GM12878 (cell line): Measurements from ENCODE around the gene ECI1.

Source experiments
- EZH2 ChIP-seq: IDR thresholded peaks from 2 replicates; pipeline ENCODE4 v1.6.1; 2012; ENCODE audit warnings: low read depth, mild to moderate bottlenecking, control low read depth, inconsistent platforms, low read length, borderline replicate concordance; ENCODE audit not compliant: control insufficient read depth
- GABPA ChIP-seq: IDR thresholded peaks from 2 replicates; pipeline ENCODE4 v1.6.1; 2014; ENCODE audit warnings: antibody characterized with exemption, low read depth, mild to moderate bottlenecking, inconsistent platforms
- MYC ChIP-seq: IDR thresholded peaks from 2 replicates; pipeline ENCODE4 v1.6.1; 2011; ENCODE audit warnings: mild to moderate bottlenecking, low read length, moderate library complexity, inconsistent platforms; ENCODE audit not compliant: insufficient read depth, insufficient replicate concordance, insufficient read length, severe bottlenecking
- NFYB ChIP-seq: IDR thresholded peaks from 2 replicates; pipeline ENCODE4 v1.6.1; 2011; ENCODE audit warnings: low read depth, mild to moderate bottlenecking, low read length, improper control_type of control experiment, moderate library complexity; ENCODE audit not compliant: insufficient read depth
- POLR2A ChIP-seq: IDR thresholded peaks from 2 replicates; pipeline ENCODE4 v1.6.1; 2011; ENCODE audit warnings: low read depth, mild to moderate bottlenecking, low read length
- POLR2AphosphoS2 ChIP-seq: IDR thresholded peaks from 2 replicates; pipeline ENCODE4 v1.6.1; 2011; ENCODE audit warnings: low read depth, mild to moderate bottlenecking, low read length, improper control_type of control experiment, moderate library complexity
- POLR2AphosphoS5 ChIP-seq: IDR thresholded peaks from 2 replicates; pipeline ENCODE4 v1.6.1; 2011; ENCODE audit warnings: mild to moderate bottlenecking, low read length, inconsistent platforms
- REST ChIP-seq: IDR thresholded peaks from 2 replicates; pipeline ENCODE4 v1.6.1; 2012; ENCODE audit warnings: mild to moderate bottlenecking, low read depth, low read length
- SMC3 ChIP-seq: IDR thresholded peaks from 2 replicates; pipeline ENCODE4 v1.6.1; 2011; ENCODE audit warnings: low read length, improper control_type of control experiment, borderline replicate concordance
- STAT3 ChIP-seq: IDR thresholded peaks from 2 replicates; pipeline ENCODE4 v1.6.1; 2011; ENCODE audit warnings: low read depth, low read length, improper control_type of control experiment
- TF ChIP-seq, protein P1 (sequence below), 3 experiments: IDR thresholded peaks in 2 of 3; conservative IDR thresholded peaks in 1 of 3; 2 replicates each; pipeline ENCODE4 v1.5.1; 2011; ENCODE audit warnings: low read depth in 3 of 3, low read length in 3 of 3, mild to moderate bottlenecking in 3 of 3, control low read depth in 2 of 3, moderate library complexity in 2 of 3, inconsistent platforms in 1 of 3, mixed read lengths in 1 of 3; ENCODE audit not compliant: control insufficient read depth in 2 of 3, insufficient read depth in 1 of 3; ENCODE audit errors: extremely low read depth in 1 of 3

DNA sequence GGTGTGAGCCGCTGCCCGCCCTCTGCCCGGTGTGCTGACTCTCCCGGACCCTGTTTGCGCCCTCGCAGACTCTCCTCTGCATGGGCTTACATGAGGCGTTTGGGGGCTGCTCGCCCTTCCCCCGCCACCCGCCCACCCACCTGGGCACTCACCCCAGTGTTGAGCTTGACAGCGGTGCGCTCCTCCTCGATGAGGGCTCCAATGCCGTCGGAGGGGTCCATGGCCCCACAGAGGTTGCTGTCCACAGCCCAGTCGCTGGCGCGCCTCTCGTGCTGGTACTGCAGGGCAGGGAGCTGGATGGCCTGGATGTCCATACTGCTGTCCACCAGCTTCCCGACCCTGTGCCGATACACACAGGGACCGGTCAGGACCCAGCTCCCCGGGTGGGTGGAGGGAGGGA, 37.9 kb upstream of the ECI1 start:
- TF ChIP-seq POLR2AphosphoS5 (no peak), SMC3 (no peak), REST (no peak), GABPA (no peak), STAT3 (no peak), MYC (no peak), POLR2AphosphoS2 (no peak), EZH2 (no peak), POLR2A (no peak), NFYB (no peak)
- TF ChIP-seq, protein P1, sequence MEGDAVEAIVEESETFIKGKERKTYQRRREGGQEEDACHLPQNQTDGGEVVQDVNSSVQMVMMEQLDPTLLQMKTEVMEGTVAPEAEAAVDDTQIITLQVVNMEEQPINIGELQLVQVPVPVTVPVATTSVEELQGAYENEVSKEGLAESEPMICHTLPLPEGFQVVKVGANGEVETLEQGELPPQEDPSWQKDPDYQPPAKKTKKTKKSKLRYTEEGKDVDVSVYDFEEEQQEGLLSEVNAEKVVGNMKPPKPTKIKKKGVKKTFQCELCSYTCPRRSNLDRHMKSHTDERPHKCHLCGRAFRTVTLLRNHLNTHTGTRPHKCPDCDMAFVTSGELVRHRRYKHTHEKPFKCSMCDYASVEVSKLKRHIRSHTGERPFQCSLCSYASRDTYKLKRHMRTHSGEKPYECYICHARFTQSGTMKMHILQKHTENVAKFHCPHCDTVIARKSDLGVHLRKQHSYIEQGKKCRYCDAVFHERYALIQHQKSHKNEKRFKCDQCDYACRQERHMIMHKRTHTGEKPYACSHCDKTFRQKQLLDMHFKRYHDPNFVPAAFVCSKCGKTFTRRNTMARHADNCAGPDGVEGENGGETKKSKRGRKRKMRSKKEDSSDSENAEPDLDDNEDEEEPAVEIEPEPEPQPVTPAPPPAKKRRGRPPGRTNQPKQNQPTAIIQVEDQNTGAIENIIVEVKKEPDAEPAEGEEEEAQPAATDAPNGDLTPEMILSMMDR (IDR thresholded peaks at IDR 0.05 in 2 of 3, conservative IDR thresholded peaks at IDR 0.05 in 1 of 3; ENCODE audit: control insufficient read depth in 2 of 3, extremely low read depth in 1 of 3, insufficient read depth in 1 of 3, low read depth in 3 of 3, low read length in 3 of 3), result no peak
